Liver (tissue), 3 donors: ENCODE data around the gene TP73.

ENCODE experiments used
- CTCF ChIP-seq: fragments of 150-350 bp; IDR thresholded peaks from 2 replicates; pipeline ENCODE4 v1.5.1; 2017; ENCODE audit warnings: improper control_type of control experiment, low read depth, low read length; ENCODE audit not compliant: missing input control
- EGR1 ChIP-seq, 2 donors: IDR thresholded peaks; 2 replicates each; pipeline ENCODE4 v1.6.1; 2016 to 2018; ENCODE audit warnings: antibody characterized with exemption in 2 of 2, low read depth in 2 of 2
- MAX ChIP-seq: IDR thresholded peaks from 2 replicates; pipeline ENCODE4 v1.6.1; 2016; ENCODE audit warnings: antibody characterized with exemption
- RAD21 ChIP-seq, 2 donors: IDR thresholded peaks; 2 replicates each; pipeline ENCODE4 v1.6.1; 2016; ENCODE audit warnings: antibody characterized with exemption in 2 of 2, mild to moderate bottlenecking in 2 of 2
- REST ChIP-seq: IDR thresholded peaks from 2 replicates; pipeline ENCODE4 v1.6.1; 2016; ENCODE audit warnings: antibody characterized with exemption, mild to moderate bottlenecking
- TAF1 ChIP-seq: conservative IDR thresholded peaks from 2 replicates; pipeline ENCODE4 v1.6.1; 2016; ENCODE audit warnings: antibody characterized with exemption, mild to moderate bottlenecking
- ZBTB33 ChIP-seq: IDR thresholded peaks from 2 replicates; pipeline ENCODE4 v1.6.1; 2016; ENCODE audit warnings: antibody characterized with exemption
- donor health status: healthy.
- donor health status: healthy.

- TF ChIP-seq MAX = no peak
- TF ChIP-seq CTCF = no peak
- no peak for TF ChIP-seq REST
- TF ChIP-seq RAD21 (IDR thresholded peaks at IDR 0.05) = no peak
- no peak for TF ChIP-seq TAF1
- TF ChIP-seq ZBTB33 = no peak
- TF ChIP-seq EGR1 (IDR thresholded peaks at IDR 0.05; ENCODE audit: low read depth in 2 of 2) = no peak
These were observed 62.5 kb downstream of the TP73 start for GRCh38 chr1:3714814-3715213.
